Adrenal gland (tissue), 5 donors: ENCODE measurements around the gene LBHD2.

Source experiments
- CTCF ChIP-seq, 6 experiments: fragments of 450-650 bp in 4 of 6; fragments of 200-600 bp in 2 of 6; sonication (generic) in 1 of 6; IDR thresholded peaks; 1 replicate in 5 of 6; 2 replicates in 1 of 6; pipeline versions ENCODE4 v1.5.1 to v1.8.0; 2016 to 2021; ENCODE audit warnings: antibody characterized with exemption in 6 of 6, mild to moderate bottlenecking in 2 of 6, moderate library complexity in 1 of 6
- POLR2A ChIP-seq, 2 donors: fragments of 450-650 bp; IDR thresholded peaks; one replicate each; pipeline ENCODE4 v1.6.1; 2017; ENCODE audit warnings: antibody characterized with exemption in 2 of 2, mild to moderate bottlenecking in 2 of 2, moderate library complexity in 1 of 2
- donor health status: DM: no; HTN: no; CAD: no.

GRCh38 chr14:103112400-103113243 lies 28.6 kb downstream of the LBHD2 start:
- TF ChIP-seq CTCF (IDR thresholded peaks at IDR 0.05) = no peak
- TF ChIP-seq POLR2A (IDR thresholded peaks at IDR 0.05) = no peak
